Tracheal epithelial cell (primary cell): ENCODE data around the gene HMGN2. TPM values are rescaled to one million over a fixed set of nuclear protein-coding genes. Genes with fewer than 3 reads are reported as not detected.

Source experiments
- total RNA-seq: library from RNA; depleted of rRNA; stranded (reverse); fragments of >200 nt; gene quantifications from 2 replicates; pipeline ENCODE4 v1.2.1, GENCODE V29; 2014

Gene HMGN2
- 96.4 and 123 TPM in 2 replicates for total RNA-seq

DNA sequence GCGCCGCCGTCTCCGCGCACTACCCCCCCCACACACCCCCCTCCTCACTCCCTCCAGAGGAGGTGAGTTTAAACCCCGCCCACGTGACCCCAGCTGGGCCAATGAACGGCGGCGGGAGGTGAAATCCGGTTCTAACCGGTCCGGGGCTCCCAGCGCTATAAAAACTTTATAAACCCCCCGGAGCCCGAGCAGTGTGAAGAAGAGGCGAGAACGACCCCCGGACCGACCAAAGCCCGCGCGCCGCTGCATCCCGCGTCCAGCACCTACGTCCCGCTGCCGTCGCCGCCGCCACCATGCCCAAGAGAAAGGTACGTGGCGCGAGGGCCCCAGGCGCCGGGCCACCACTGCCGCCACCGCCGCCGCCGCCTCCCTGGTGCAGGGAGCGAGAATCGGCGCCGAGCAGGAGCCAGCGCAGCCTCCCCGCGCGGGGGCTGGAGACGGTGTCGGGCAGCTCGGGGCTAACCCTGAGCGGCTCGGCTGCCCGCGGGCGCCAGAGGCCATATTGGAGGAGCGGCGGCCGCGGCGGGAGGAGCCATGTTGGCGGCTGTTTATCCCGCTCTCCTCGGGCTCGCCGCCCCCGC, at the start of gene HMGN2:
HMGN2 (plus strand) TSS at position 121 of the 581 bp plus-strand sequence; CDS start at position 294, 173 bp downstream.

DNA sequence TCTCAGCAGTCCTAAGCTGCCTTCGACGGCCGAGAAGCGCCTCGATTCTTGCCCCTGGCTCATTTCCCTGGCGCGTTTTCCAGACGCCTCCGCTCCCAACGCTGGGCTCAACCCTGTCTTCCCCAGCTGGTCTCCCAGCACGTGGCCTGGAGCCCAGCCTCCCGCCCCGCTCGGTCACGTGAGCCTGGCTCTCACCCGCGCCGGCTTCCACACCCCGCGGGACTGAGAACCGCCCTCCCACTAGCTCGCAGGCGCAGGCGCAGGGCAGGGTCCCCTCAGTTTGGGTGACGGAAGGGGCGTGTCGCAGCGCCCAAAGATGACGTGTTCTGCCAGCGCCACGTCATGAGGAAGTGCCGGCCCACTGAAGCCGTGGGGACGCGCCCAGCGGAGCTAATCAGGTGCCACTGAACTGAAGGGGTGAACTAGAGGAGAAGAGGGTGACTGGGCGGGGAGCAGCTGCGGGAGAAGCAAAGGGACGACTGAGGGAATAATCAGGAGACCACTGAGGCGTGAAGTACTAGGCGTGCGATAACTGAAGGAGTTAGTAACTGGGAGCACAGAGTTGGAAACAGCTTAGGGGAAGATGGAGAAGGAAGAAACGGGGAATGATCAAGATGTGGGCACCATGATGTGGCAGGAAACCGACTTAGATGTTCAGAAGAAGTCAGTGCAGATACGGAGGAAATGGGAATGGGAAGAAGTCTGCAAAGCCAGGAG, 40.1 kb upstream of the HMGN2 start, which contains the start of gene DHDDS:
DHDDS (plus strand) TSS at position 343 of the 717 bp plus-strand sequence. CDS start 625 bp downstream, outside the sequence.

Other genes starting within 250 kb of the HMGN2 start
- gene CEP85, start 238.2 kb upstream of the HMGN2 start, total RNA-seq: 9.9 and 11.7 TPM in 2 replicates
- 15.1 and 27.2 TPM in 2 replicates for gene SH3BGRL3, start 192.4 kb upstream of the HMGN2 start, total RNA-seq
- 1.2 and 1.9 TPM in 2 replicates for gene UBXN11, start 165.8 kb upstream of the HMGN2 start, total RNA-seq
- not detected in 2 replicates for gene CD52, start 154.5 kb upstream of the HMGN2 start, total RNA-seq
- 36.9 and 51.1 TPM in 2 replicates for gene CRYBG2, start 118.3 kb upstream of the HMGN2 start, total RNA-seq
- gene ZNF683, start 99.7 kb upstream of the HMGN2 start, total RNA-seq: not detected in 2 replicates
- gene LIN28A, start 61.6 kb upstream of the HMGN2 start, total RNA-seq: not detected in 2 replicates
- 28.9 and 29.8 TPM in 2 replicates for gene DHDDS, start 40.1 kb upstream of the HMGN2 start, total RNA-seq
- gene RPS6KA1, start 57.3 kb downstream of the HMGN2 start, total RNA-seq: 77.8 and 81.2 TPM in 2 replicates
- 10.4 and 13.6 TPM in 2 replicates for gene ARID1A, start 223.6 kb downstream of the HMGN2 start, total RNA-seq